HepG2 (cell line): ENCODE results near the gene OR2W1. TPM values are rescaled to one million over a fixed set of nuclear protein-coding genes. Genes with fewer than 3 reads are reported as not detected.

Source experiments
- CERS6 ChIP-seq: sonication (generic); formaldehyde crosslinking; IDR thresholded peaks from 2 replicates; pipeline ENCODE4 v1.5.0; 2020; ENCODE audit warnings: missing genetic modification reagents
- GTF2F1 ChIP-seq: fragments of 150-350 bp; IDR thresholded peaks from 2 replicates; pipeline ENCODE4 v1.6.1; 2014; ENCODE audit warnings: low read length
- JUND ChIP-seq: sonication (generic); formaldehyde crosslinking; IDR thresholded peaks from 2 replicates; pipeline ENCODE4 v1.8.0; 2022; ENCODE audit warnings: mild to moderate bottlenecking, missing genetic modification reagents
- RAD21 ChIP-seq: fragments of 450-650 bp; formaldehyde crosslinking; IDR thresholded peaks from 2 replicates; pipeline ENCODE4 v1.5.0; 2020; ENCODE audit warnings: mild to moderate bottlenecking
- RXRB ChIP-seq: IDR thresholded peaks from 2 replicates; pipeline ENCODE4 v1.6.1; 2016; ENCODE audit warnings: borderline replicate concordance, missing genetic modification reagents, missing compliant biosample characterization
- SOX6 ChIP-seq, 2 experiments: fragments of 450-650 bp in 1 of 2; sonication (generic) in 1 of 2; formaldehyde crosslinking in 1 of 2; IDR thresholded peaks; 2 replicates each; pipeline versions ENCODE4 v1.4.0 to v1.6.1; 2017 to 2020; ENCODE audit warnings: antibody characterized with exemption in 1 of 2, mild to moderate bottlenecking in 1 of 2, missing genetic modification reagents in 1 of 2
- XBP1 ChIP-seq: sonication (generic); formaldehyde crosslinking; IDR thresholded peaks from 2 replicates; pipeline ENCODE4 v1.5.0; 2020; ENCODE audit warnings: missing genetic modification reagents
- ZMYM4 ChIP-seq: sonication (generic); formaldehyde crosslinking; IDR thresholded peaks from 2 replicates; pipeline ENCODE4 v1.8.1; 2023; ENCODE audit warnings: mild to moderate bottlenecking, missing genetic modification reagents
- ZNF124 ChIP-seq: sonication (generic); formaldehyde crosslinking; IDR thresholded peaks from 2 replicates; pipeline ENCODE4 v1.4.0; 2020; ENCODE audit warnings: missing genetic modification reagents
- ZNF20 ChIP-seq: sonication (generic); formaldehyde crosslinking; IDR thresholded peaks from 2 replicates; pipeline ENCODE4 v1.4.0; 2020; ENCODE audit warnings: mild to moderate bottlenecking, moderate library complexity, missing genetic modification reagents
- ZNF383 ChIP-seq: sonication (generic); formaldehyde crosslinking; IDR thresholded peaks from 2 replicates; pipeline ENCODE4 v1.4.0; 2020; ENCODE audit warnings: missing genetic modification reagents, mild to moderate bottlenecking, borderline replicate concordance
- ZNF549 ChIP-seq: sonication (generic); formaldehyde crosslinking; IDR thresholded peaks from 2 replicates; pipeline ENCODE4 v1.5.0; 2020; ENCODE audit warnings: missing genetic modification reagents
- ZNF556 ChIP-seq: sonication (generic); formaldehyde crosslinking; IDR thresholded peaks from 2 replicates; pipeline ENCODE4 v1.4.0; 2020; ENCODE audit warnings: mild to moderate bottlenecking, missing genetic modification reagents, borderline replicate concordance
- ZNF619 ChIP-seq: sonication (generic); formaldehyde crosslinking; IDR thresholded peaks from 2 replicates; pipeline ENCODE4 v1.4.0; 2020; ENCODE audit warnings: mild to moderate bottlenecking, missing genetic modification reagents
- ZNF780A ChIP-seq: sonication (generic); formaldehyde crosslinking; IDR thresholded peaks from 2 replicates; pipeline ENCODE4 v1.8.0; 2022; ENCODE audit warnings: mild to moderate bottlenecking, missing genetic modification reagents, moderate library complexity
- polyA plus RNA-seq, 8 experiments: library from polyadenylated mRNA; depleted of rRNA in 3 of 8; stranded (reverse) in 7 of 8; unstranded in 1 of 8; fragments of >200 nt; fragmentation: Illumina TruSeq in 4 of 8; extraction: Trizol in 4 of 8; gene quantifications; 2 replicates each; pipeline versions ENCODE4 v1.2.1 to v1.2.3, GENCODE V29; 2011 to 2016; ENCODE audit warnings: low read depth in 4 of 8, missing spikeins in 1 of 8, mixed read lengths in 1 of 8; ENCODE audit not compliant: insufficient read depth in 1 of 8
- total RNA-seq, 5 experiments: library from RNA; depleted of rRNA; stranded (reverse); fragments of >200 nt; fragmentation: Illumina TruSeq; extraction: Trizol; gene quantifications; 2 replicates each; pipeline ENCODE4 v1.2.3, GENCODE V29; 2016; ENCODE audit warnings: low read depth in 1 of 5
- TF ChIP-seq, protein P1 (sequence below): fragments of 450-650 bp; IDR thresholded peaks from 2 replicates; pipeline ENCODE4 v1.6.1; 2017
- TF ChIP-seq, protein P2 (sequence below): sonication (generic); formaldehyde crosslinking; IDR thresholded peaks from 2 replicates; pipeline ENCODE4 v1.4.0; 2020; ENCODE audit warnings: missing genetic modification reagents, low read depth, mild to moderate bottlenecking, borderline replicate concordance
- TF ChIP-seq, protein P3 (sequence below): sonication (generic); formaldehyde crosslinking; IDR thresholded peaks from 2 replicates; pipeline ENCODE4 v1.5.1; 2020; ENCODE audit warnings: mild to moderate bottlenecking, moderate library complexity, missing genetic modification reagents

OR2W1 gene
- total and polyA plus RNA-seq, 2 of the 13 experiments (the other 11 are each of a cell fraction or from before 2014, with no cell fraction given): not detected

DNA sequence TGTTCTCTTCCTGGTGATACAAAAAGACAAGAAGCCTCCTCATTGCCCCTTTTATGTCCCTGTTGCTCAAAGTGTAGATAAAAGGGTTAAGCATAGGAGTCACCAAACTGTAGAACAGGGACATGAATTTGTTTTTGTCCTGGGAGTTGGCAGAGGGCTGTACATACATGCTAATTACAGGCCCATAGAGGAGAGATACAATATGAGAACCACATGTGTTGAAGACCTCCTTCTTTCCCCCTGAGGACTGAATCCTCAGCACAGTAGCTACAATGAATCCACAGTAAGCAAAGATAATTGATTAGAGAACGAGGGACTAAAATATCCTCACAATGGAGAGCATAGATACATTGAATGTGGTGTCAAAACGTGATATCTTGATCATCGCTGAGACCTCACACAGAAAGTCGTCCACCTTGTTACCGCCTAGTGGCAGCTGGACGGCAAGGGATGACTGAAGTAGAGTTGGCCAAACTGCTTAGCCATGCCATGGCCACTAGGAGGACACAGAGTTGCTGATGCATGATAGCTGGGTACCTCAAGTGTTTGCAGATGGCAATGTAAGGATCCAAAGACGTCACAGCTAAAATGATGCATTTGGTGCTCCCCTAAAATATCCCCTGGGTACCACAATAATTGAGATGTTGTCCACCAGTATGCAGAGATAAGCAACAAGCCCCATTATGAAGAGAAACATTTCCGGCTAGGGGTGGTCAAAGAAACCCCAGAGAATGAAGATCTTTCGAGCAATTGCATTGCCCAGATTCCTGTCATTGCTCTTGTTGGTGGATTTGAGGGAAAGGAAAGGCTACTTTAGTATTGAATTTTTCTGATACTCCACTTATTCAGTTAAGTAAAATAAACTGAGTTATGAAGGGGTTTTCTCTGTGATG is 27.1 kb upstream of the OR2W1 start (continued):
- TF ChIP-seq, protein P1, sequence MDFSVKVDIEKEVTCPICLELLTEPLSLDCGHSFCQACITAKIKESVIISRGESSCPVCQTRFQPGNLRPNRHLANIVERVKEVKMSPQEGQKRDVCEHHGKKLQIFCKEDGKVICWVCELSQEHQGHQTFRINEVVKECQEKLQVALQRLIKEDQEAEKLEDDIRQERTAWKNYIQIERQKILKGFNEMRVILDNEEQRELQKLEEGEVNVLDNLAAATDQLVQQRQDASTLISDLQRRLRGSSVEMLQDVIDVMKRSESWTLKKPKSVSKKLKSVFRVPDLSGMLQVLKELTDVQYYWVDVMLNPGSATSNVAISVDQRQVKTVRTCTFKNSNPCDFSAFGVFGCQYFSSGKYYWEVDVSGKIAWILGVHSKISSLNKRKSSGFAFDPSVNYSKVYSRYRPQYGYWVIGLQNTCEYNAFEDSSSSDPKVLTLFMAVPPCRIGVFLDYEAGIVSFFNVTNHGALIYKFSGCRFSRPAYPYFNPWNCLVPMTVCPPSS: no peak
- no peak for TF ChIP-seq CERS6 (CRISPR knock-in tag)
- no peak for TF ChIP-seq ZNF556 (CRISPR knock-in tag)
- peak; percentile 27; the same call in 1 of the 2 replicates for TF ChIP-seq RAD21 (CRISPR knock-in tag)
- no peak for TF ChIP-seq ZNF20 (CRISPR knock-in tag)
- TF ChIP-seq GTF2F1: no peak
- TF ChIP-seq, protein P2, sequence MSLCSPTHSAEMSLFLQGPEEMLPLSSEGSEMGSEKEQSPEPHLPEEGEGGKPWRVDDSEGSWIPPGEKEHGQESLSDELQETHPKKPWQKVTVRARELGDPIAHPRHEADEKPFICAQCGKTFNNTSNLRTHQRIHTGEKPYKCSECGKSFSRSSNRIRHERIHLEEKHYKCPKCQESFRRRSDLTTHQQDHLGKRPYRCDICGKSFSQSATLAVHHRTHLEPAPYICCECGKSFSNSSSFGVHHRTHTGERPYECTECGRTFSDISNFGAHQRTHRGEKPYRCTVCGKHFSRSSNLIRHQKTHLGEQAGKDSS (CRISPR knock-in tag): no peak
- TF ChIP-seq ZNF383: no peak
- TF ChIP-seq ZNF780A: no peak
- no peak for TF ChIP-seq ZNF549 (CRISPR knock-in tag)
- TF ChIP-seq, protein P3, sequence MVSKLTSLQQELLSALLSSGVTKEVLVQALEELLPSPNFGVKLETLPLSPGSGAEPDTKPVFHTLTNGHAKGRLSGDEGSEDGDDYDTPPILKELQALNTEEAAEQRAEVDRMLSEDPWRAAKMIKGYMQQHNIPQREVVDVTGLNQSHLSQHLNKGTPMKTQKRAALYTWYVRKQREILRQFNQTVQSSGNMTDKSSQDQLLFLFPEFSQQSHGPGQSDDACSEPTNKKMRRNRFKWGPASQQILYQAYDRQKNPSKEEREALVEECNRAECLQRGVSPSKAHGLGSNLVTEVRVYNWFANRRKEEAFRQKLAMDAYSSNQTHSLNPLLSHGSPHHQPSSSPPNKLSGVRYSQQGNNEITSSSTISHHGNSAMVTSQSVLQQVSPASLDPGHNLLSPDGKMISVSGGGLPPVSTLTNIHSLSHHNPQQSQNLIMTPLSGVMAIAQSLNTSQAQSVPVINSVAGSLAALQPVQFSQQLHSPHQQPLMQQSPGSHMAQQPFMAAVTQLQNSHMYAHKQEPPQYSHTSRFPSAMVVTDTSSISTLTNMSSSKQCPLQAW (CRISPR knock-in tag): 0 out of 2 replicates have a peak, but pooled peaks have one; percentile 21
- no peak for TF ChIP-seq JUND (CRISPR knock-in tag)
- TF ChIP-seq ZMYM4 (CRISPR knock-in tag): 0 out of 2 replicates have a peak, but pooled peaks have one; percentile 30
- TF ChIP-seq ZNF619 (CRISPR knock-in tag): 0 out of 2 replicates have a peak, but pooled peaks have one; percentile 36
- TF ChIP-seq XBP1: no peak
- no peak for TF ChIP-seq RXRB
- TF ChIP-seq ZNF124: no peak
- no peak for TF ChIP-seq SOX6 (IDR thresholded peaks at IDR 0.05)
- no peak for TF ChIP-seq SOX6 (CRISPR knock-in tag; IDR thresholded peaks at IDR 0.05)
